ENCODE measurements around the gene PRKAB2.

DNA sequence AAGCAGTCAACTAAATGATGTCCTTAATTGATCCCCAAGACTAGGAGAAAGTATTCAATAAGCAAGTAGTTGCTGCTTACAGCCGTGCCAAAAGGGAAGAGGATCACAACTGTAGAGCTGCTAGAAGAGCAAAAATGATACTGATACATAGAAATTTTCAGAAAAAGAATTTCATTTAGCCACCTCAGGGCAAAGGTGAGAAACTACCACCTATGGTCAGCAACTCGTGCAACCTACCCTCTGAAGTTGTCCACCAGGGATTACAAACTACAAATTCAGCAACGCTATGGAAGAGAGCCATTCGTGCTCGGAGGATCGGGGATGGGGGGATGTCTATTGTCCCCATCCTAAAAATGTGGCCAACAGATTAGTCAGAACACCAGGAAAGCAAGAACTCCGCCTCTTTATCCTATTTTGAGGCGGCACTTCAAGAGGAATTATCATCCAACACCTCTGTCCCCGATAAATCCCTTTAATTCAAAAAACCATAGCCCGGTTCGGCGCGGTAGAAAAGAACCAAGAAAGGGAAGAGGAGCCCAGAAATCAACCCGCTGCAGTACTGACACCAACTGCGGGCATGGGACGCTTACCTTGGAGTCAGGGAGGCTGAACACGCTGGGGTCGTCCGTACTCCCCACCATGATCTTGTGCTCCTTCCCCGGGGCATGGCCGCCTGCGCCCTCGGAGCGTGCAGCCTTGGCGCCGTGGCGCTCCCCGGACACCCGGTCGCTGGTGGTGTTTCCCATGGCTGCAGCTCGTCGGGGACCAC, 687 bp downstream of the PRKAB2 start:
- TF ChIP-seq EZH2 (IDR thresholded peaks at IDR 0.05; ENCODE audit: borderline replicate concordance, insufficient read depth, low read depth, low read length, poor library complexity, severe bottlenecking) (no peak), CTCF (IDR thresholded peaks at IDR 0.05) (no peak)
